Esophagus squamous epithelium (tissue), 4 donors: ENCODE data around the gene FCHSD2.

Experiments used
- CTCF ChIP-seq, 6 experiments: fragments of 450-650 bp in 4 of 6; fragments of 200-600 bp in 2 of 6; sonication (generic) in 2 of 6; IDR thresholded peaks; one replicate each; pipeline ENCODE4 v1.5.1; 2016 to 2019; ENCODE audit warnings: antibody characterized with exemption in 6 of 6, mild to moderate bottlenecking in 4 of 6, moderate library complexity in 4 of 6
- POLR2A ChIP-seq, 4 donors: fragments of 450-650 bp; IDR thresholded peaks; one replicate each; pipeline ENCODE4 v1.6.1; 2017; ENCODE audit warnings: antibody characterized with exemption in 4 of 4, mild to moderate bottlenecking in 4 of 4, moderate library complexity in 3 of 4

GRCh38 chr11:72840780-72841179 is 301.3 kb downstream of the FCHSD2 start:
- TF ChIP-seq CTCF (IDR thresholded peaks at IDR 0.05) (no peak), POLR2A (IDR thresholded peaks at IDR 0.05) (no peak)
